SK-N-SH (cell line): Measurements from ENCODE around the gene MCM10. TPM values are rescaled to one million over a fixed set of nuclear protein-coding genes. Genes with fewer than 3 reads are reported as not detected.

ENCODE experiments used
- CTCF ChIA-PET: fragments of 300-600, 350-600 bp; formaldehyde crosslinking; extraction: SDS; loops from one replicate; lab custom pipeline; 2021; lab: Yijun Ruan, JAX
- POLR2A ChIA-PET: fragments of 350-600 bp; sonication (Branson Sonifier 250); formaldehyde crosslinking; extraction: SDS; loops from one replicate; lab custom pipeline; 2020; ENCODE audit warnings: antibody characterized with exemption, inconsistent platforms; lab: Yijun Ruan, JAX
- DNase-seq: peaks from one replicate; pipeline ENCODE4 v3.0.0; 2012
- H2AFZ ChIP-seq: fragments of 200-600 bp; sonication (generic); 2 replicates; pipeline ENCODE4 v1.8.1; 2016; ENCODE audit warnings: antibody characterized with exemption, mild to moderate bottlenecking, low read depth
- H3F3A ChIP-seq: fragments of 200-600 bp; sonication (generic); replicated peaks from 2 replicates; pipeline ENCODE3; 2016; ENCODE audit warnings: antibody characterized with exemption, mild to moderate bottlenecking; ENCODE audit not compliant: insufficient read depth
- H3K27ac ChIP-seq, 2 experiments: fragments of 200-500 bp in 1 of 2; fragments of 200-600 bp in 1 of 2; sonication (Bioruptor generic) in 1 of 2; sonication (generic), shearing (Covaris generic) in 1 of 2; 2 replicates each; pipeline versions ENCODE4 v1.5.1 to v1.6.1; 2014 to 2016; ENCODE audit warnings: low read depth in 2 of 2, inconsistent platforms in 1 of 2, low read length in 1 of 2, mild to moderate bottlenecking in 1 of 2, mixed read lengths in 1 of 2
- H3K27me3 ChIP-seq: fragments of 200-600 bp; sonication (generic), shearing (Covaris generic); 2 replicates; pipeline ENCODE4 v1.6.1; 2016; ENCODE audit warnings: mixed run types; ENCODE audit not compliant: insufficient read depth
- H3K36me3 ChIP-seq, 2 experiments: fragments of 200-500 bp in 1 of 2; fragments of 200-600 bp in 1 of 2; sonication (Bioruptor generic) in 1 of 2; sonication (generic) in 1 of 2; replicated peaks in 1 of 2; 2 replicates each; pipeline versions ENCODE3 to v1.5.1; 2014 to 2016; ENCODE audit warnings: low read length in 1 of 2, mild to moderate bottlenecking in 1 of 2; ENCODE audit not compliant: insufficient read depth in 2 of 2, control insufficient read depth in 1 of 2
- H3K4me1 ChIP-seq, 2 experiments: fragments of 200-500 bp in 1 of 2; fragments of 200-600 bp in 1 of 2; sonication (Bioruptor generic) in 1 of 2; sonication (generic), shearing (Covaris generic) in 1 of 2; 2 replicates each; pipeline versions ENCODE4 v1.5.1 to v1.6.1; 2014 to 2016; ENCODE audit warnings: low read depth in 1 of 2, low read length in 1 of 2, mixed run types in 1 of 2; ENCODE audit not compliant: insufficient read depth in 2 of 2, control insufficient read depth in 1 of 2
- H3K4me2 ChIP-seq: fragments of 200-600 bp; sonication (generic), shearing (Covaris generic); 2 replicates; pipeline ENCODE4 v1.6.1; 2017; ENCODE audit warnings: mixed run types
- H3K4me3 ChIP-seq, 2 experiments: fragments of 200-500 bp in 1 of 2; fragments of 200-600 bp in 1 of 2; sonication (Bioruptor generic) in 1 of 2; sonication (generic), shearing (Covaris generic) in 1 of 2; 2 replicates each; pipeline versions ENCODE4 v1.5.1 to v1.8.1; 2014 to 2016; ENCODE audit warnings: low read depth in 2 of 2, inconsistent platforms in 1 of 2, low read length in 1 of 2, mild to moderate bottlenecking in 1 of 2, mixed read lengths in 1 of 2, moderate library complexity in 1 of 2
- H3K79me2 ChIP-seq: fragments of 200-600 bp; sonication (generic); 2 replicates; pipeline ENCODE4 v1.8.1; 2017; ENCODE audit warnings: mild to moderate bottlenecking; ENCODE audit not compliant: insufficient read depth
- H3K9ac ChIP-seq: fragments of 200-600 bp; sonication (generic); 2 replicates; pipeline ENCODE4 v1.6.1; 2017; ENCODE audit warnings: mixed run types
- H3K9me2 ChIP-seq: fragments of 200-600 bp; sonication (generic); 2 replicates; pipeline ENCODE4 v1.6.1; 2017; ENCODE audit warnings: mixed run types
- H3K9me3 ChIP-seq: fragments of 200-600 bp; sonication (generic); 2 replicates; pipeline ENCODE4 v1.6.1; 2017; ENCODE audit warnings: mixed run types, mild to moderate bottlenecking, moderate library complexity
- H4K20me1 ChIP-seq: fragments of 200-600 bp; sonication (generic); 2 replicates; pipeline ENCODE4 v1.6.1; 2017; ENCODE audit warnings: mild to moderate bottlenecking, mixed run types; ENCODE audit not compliant: insufficient read depth
- EP300 ChIP-seq, 2 experiments: IDR thresholded peaks; 2 replicates each; pipeline versions ENCODE4 v1.4.0 to v1.6.1; 2012; ENCODE audit warnings: borderline replicate concordance in 1 of 2, low read depth in 1 of 2, low read length in 1 of 2
- JUND ChIP-seq: IDR thresholded peaks from 2 replicates; pipeline ENCODE4 v1.4.0; 2012
- MEF2A ChIP-seq: IDR thresholded peaks from 2 replicates; pipeline ENCODE4 v1.4.0; 2012; ENCODE audit warnings: low read depth, borderline replicate concordance
- MXI1 ChIP-seq: IDR thresholded peaks from 2 replicates; pipeline ENCODE4 v1.6.1; 2012; ENCODE audit warnings: mild to moderate bottlenecking, low read depth, low read length, improper control_type of control experiment
- RAD21 ChIP-seq: IDR thresholded peaks from 2 replicates; pipeline ENCODE4 v1.6.1; 2012; ENCODE audit warnings: mild to moderate bottlenecking, low read length
- REST ChIP-seq: IDR thresholded peaks from 2 replicates; pipeline ENCODE4 v1.6.1; 2012; ENCODE audit warnings: mild to moderate bottlenecking, low read depth, low read length, moderate library complexity
- RFX5 ChIP-seq: IDR thresholded peaks from 2 replicates; pipeline ENCODE4 v1.6.1; 2012; ENCODE audit warnings: mild to moderate bottlenecking, improper control_type of control experiment, low read length
- RXRA ChIP-seq: IDR thresholded peaks from 2 replicates; pipeline ENCODE4 v1.4.0; 2012; ENCODE audit warnings: low read depth, mild to moderate bottlenecking, borderline replicate concordance
- SIN3A ChIP-seq: IDR thresholded peaks from 2 replicates; pipeline ENCODE4 v1.6.1; 2012; ENCODE audit warnings: low read depth, mild to moderate bottlenecking, low read length, moderate library complexity, borderline replicate concordance
- SMC3 ChIP-seq: IDR thresholded peaks from 2 replicates; pipeline ENCODE4 v1.6.1; 2012; ENCODE audit warnings: low read depth, low read length, improper control_type of control experiment
- TCF12 ChIP-seq: IDR thresholded peaks from 2 replicates; pipeline ENCODE4 v1.4.0; 2012
- TEAD4 ChIP-seq: IDR thresholded peaks from 2 replicates; pipeline ENCODE4 v1.4.0; 2012; ENCODE audit warnings: mild to moderate bottlenecking, borderline replicate concordance; ENCODE audit not compliant: insufficient read depth
- WGBS: methylation state at CpG from one replicate; pipeline ENCODE4 v1.1.6; 2017; ENCODE audit warnings: low lambda C conversion rate; 5-methylcytosine and 5-hydroxymethylcytosine counted together
- polyA plus RNA-seq, 3 experiments: library from polyadenylated mRNA; depleted of rRNA; stranded (reverse); fragments of >200 nt; gene quantifications; 2 replicates each; pipeline ENCODE4 v1.2.3, GENCODE V29; 2012
- TF ChIP-seq, protein P1 (sequence below): fragments of 200-600 bp; sonication (generic); IDR thresholded peaks from 2 replicates; pipeline ENCODE4 v1.6.1; 2017; ENCODE audit warnings: antibody characterized with exemption, mild to moderate bottlenecking, moderate library complexity
- TF ChIP-seq, protein P2 (sequence below): IDR thresholded peaks from 2 replicates; pipeline ENCODE4 v1.4.0; 2012; ENCODE audit warnings: low read depth

Gene MCM10
- polyA plus RNA-seq, 1 of the 3 experiments (the other 2 are of a cell fraction), result 5.1 TPM

DNA sequence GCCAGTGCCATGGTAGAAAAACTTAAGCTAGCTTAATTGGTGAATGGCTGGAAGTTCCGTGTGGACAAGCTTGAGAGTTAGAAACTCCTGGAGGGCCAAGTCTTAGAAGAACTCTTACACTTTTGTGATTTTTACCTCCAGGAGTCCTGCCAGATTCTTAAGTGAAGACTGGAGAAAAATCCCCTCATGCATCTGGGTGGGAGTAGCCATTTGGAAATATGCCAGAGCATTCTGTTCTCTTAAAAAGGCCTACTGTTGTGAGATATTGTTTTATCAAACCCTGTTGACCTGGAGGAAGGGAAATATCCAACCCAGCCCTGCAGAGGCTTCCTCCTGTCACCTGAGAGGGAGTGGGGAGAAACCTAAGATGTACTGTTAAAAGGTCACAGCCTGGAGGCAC lies 17.6 kb upstream of the MCM10 start:
- ChIA-PET POLR2A (no interaction called here), CTCF (no interaction called here)
- Histone ChIP-seq H3K9me3 (no peaks in the 10 kb centered on the region), H3K4me1 (no peaks in the 10 kb centered on the region; a peak in 1 of 4 replicates), H4K20me1 (no peaks in the 10 kb centered on the region), H3K9me2 (no peaks in the 10 kb centered on the region), H3K4me2 (no peak overlapping the region), H3K36me3 (peaks cover 13 to 16% of the 10 kb centered on the region in 2 experiments), H3K27me3 (no peaks in the 10 kb centered on the region), H2AFZ (no peak overlapping the region), H3K27ac (no peak overlapping the region), H3K4me3 (no peak overlapping the region), H3F3A (peaks cover 3% of the 10 kb centered on the region), H3K79me2 (no peaks in the 10 kb centered on the region), H3K9ac (no peak overlapping the region)
- no peak for TF ChIP-seq TCF12
- no peak for TF ChIP-seq MEF2A
- TF ChIP-seq, protein P1, sequence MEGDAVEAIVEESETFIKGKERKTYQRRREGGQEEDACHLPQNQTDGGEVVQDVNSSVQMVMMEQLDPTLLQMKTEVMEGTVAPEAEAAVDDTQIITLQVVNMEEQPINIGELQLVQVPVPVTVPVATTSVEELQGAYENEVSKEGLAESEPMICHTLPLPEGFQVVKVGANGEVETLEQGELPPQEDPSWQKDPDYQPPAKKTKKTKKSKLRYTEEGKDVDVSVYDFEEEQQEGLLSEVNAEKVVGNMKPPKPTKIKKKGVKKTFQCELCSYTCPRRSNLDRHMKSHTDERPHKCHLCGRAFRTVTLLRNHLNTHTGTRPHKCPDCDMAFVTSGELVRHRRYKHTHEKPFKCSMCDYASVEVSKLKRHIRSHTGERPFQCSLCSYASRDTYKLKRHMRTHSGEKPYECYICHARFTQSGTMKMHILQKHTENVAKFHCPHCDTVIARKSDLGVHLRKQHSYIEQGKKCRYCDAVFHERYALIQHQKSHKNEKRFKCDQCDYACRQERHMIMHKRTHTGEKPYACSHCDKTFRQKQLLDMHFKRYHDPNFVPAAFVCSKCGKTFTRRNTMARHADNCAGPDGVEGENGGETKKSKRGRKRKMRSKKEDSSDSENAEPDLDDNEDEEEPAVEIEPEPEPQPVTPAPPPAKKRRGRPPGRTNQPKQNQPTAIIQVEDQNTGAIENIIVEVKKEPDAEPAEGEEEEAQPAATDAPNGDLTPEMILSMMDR, result no peak
- no peak for TF ChIP-seq SMC3
- no peak for TF ChIP-seq JUND
- no peak for TF ChIP-seq RXRA
- no peak for TF ChIP-seq REST
- WGBS, result 91% methylated on average over 1 of the region's 1 CpG
- no peak for DNase-seq

DNA sequence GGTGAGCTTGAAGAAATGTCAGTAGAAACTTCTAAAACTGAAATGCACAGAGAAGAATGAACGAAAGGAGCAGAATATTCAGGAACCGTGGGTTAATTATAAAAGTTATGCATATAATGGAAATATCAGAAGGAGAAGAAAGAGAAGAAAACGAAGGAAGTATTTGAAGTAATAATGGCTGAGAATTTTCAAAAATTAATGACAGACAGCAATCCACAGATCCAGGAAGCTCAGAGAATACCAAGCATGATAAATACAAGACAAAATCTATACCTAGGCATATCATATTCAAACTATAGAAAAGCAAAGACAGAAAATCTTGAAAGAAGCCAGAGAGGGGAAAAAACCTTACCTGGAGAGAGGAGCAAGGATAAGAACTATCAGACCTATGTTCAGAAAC lies 16.5 kb upstream of the MCM10 start:
- POLR2A ChIA-PET, result no interaction called here
- no peak for TF ChIP-seq MXI1
- TF ChIP-seq, protein P2, sequence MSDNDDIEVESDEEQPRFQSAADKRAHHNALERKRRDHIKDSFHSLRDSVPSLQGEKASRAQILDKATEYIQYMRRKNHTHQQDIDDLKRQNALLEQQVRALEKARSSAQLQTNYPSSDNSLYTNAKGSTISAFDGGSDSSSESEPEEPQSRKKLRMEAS, result no peak
- TF ChIP-seq MEF2A, result no peak
- TF ChIP-seq TCF12, result no peak
- no peak for TF ChIP-seq EP300 (IDR thresholded peaks at IDR 0.05; ENCODE audit: borderline replicate concordance in 1 of 2, low read depth in 1 of 2, low read length in 1 of 2)
- no peak for TF ChIP-seq SMC3
- TF ChIP-seq, protein P1, result no peak
- TF ChIP-seq SIN3A, result no peak
- no peak for TF ChIP-seq TEAD4
- no peak for TF ChIP-seq RAD21
- TF ChIP-seq RFX5, result no peak
- Histone ChIP-seq H3K9me3 (no peaks in the 10 kb centered on the region), H2AFZ (no peak overlapping the region), H3K27me3 (no peaks in the 10 kb centered on the region), H4K20me1 (no peaks in the 10 kb centered on the region), H3K4me1 (no peaks in the 10 kb centered on the region; a peak in 1 of 4 replicates), H3K9me2 (no peaks in the 10 kb centered on the region), H3K4me2 (no peak overlapping the region), H3K36me3 (peaks cover 13 to 16% of the 10 kb centered on the region in 2 experiments), H3K4me3 (no peak overlapping the region), H3K79me2 (no peaks in the 10 kb centered on the region), H3F3A (peaks cover 3% of the 10 kb centered on the region), H3K27ac (no peak overlapping the region), H3K9ac (no peak overlapping the region)
- no peak for DNase-seq
- CTCF ChIA-PET, result no interaction called here
- 58% methylated on average over 3 of the region's 3 CpGs for WGBS
